Heart right ventricle (tissue), 16 donors: ENCODE results near the gene MAP3K5. TPM values are rescaled to one million over a fixed set of nuclear protein-coding genes. Genes with fewer than 3 reads are reported as not detected.

Experiments used
- ATAC-seq, 8 donors: fragments of 200-7000 bp; cut with Tn5 transposase; one replicate each; pipeline ENCODE4 v1.9.1; 2020; ENCODE audit warnings: mild to moderate bottlenecking in 8 of 8, moderate library complexity in 8 of 8, moderate number of reproducible peaks in 1 of 8
- DNase-seq, 2 donors: peaks; one replicate each; pipeline ENCODE4 v3.0.0-alpha.2; 2020
- H3K27ac ChIP-seq, 10 donors: fragments of 200-600 bp; sonication (generic) in 2 of 10; one replicate each; pipeline versions ENCODE4 v1.5.0 to v1.8.0; 2020 to 2022; ENCODE audit warnings: mild to moderate bottlenecking in 3 of 10
- H3K27me3 ChIP-seq, 7 donors: fragments of 200-600 bp; one replicate each; pipeline ENCODE4 v1.8.0; 2021 to 2022; ENCODE audit warnings: mild to moderate bottlenecking in 2 of 7
- H3K36me3 ChIP-seq, 9 donors: fragments of 200-600 bp; sonication (generic) in 1 of 9; one replicate each; pipeline versions ENCODE4 v1.5.0 to v1.8.0; 2020 to 2022; ENCODE audit warnings: mild to moderate bottlenecking in 2 of 9
- H3K4me1 ChIP-seq, 9 donors: fragments of 200-600 bp; sonication (generic) in 1 of 9; one replicate each; pipeline versions ENCODE4 v1.5.0 to v1.8.0; 2020 to 2022; ENCODE audit warnings: mild to moderate bottlenecking in 4 of 9
- H3K4me3 ChIP-seq, 10 donors: fragments of 200-600 bp; sonication (generic) in 2 of 10; one replicate each; pipeline versions ENCODE4 v1.5.0 to v1.8.0; 2020 to 2022; ENCODE audit warnings: mild to moderate bottlenecking in 7 of 10, moderate library complexity in 2 of 10
- H3K9me3 ChIP-seq, 11 donors: fragments of 200-600 bp in 10 of 11; sonication (generic) in 2 of 11; one replicate each; pipeline versions ENCODE4 v1.5.0 to v1.8.0; 2013 to 2022; ENCODE audit warnings: mild to moderate bottlenecking in 2 of 11, control low read depth in 1 of 11, moderate library complexity in 1 of 11
- WGBS, 2 donors: extraction: QIAGEN DNeasy Blood & Tissue Kit; methylation state at CpG; one replicate each; pipeline ENCODE4 v1.1.7; 2013; ENCODE audit warnings: inconsistent platforms in 1 of 2; 5-methylcytosine and 5-hydroxymethylcytosine counted together
- intact Hi-C, 10 donors: fragments of 100-400 bp; cut with DNase I; formaldehyde crosslinking; loops; one replicate each; pipeline versions ENCODE4 v1.11.1 to v1.14.2; 2022
- polyA plus RNA-seq, 2 donors: library from polyadenylated mRNA; stranded (reverse); fragments of 200-250 nt; gene quantifications; one replicate each; pipeline ENCODE4 v1.2.3, GENCODE V29; 2013
- total RNA-seq, 10 donors: library from RNA; stranded (reverse); fragmentation: NEBNext Ultra II Directional in 3 of 10; extraction: Animal tissue kit (Norgen Biotek cat#: 25700) in 3 of 10; gene quantifications; one replicate each; pipeline versions ENCODE4 v1.2.1 to v1.2.4, GENCODE V29; 2021 to 2023
- TF ChIP-seq, protein P1 (sequence below), 9 donors: fragments of 200-600 bp; sonication (generic) in 2 of 9; IDR thresholded peaks; one replicate each; pipeline versions ENCODE4 v1.5.0 to v1.8.0; 2021 to 2022; ENCODE audit warnings: antibody characterized with exemption in 9 of 9, mild to moderate bottlenecking in 5 of 9, moderate library complexity in 1 of 9
- donor health status: Arrhythmogenic right ventricular cardiomyopathy.
- donor health status: ischemic (EF 13 %, LVEDD 7.1; RV severe dilation, severe dysfunction).
- donor health status: healthy with polysubstance abuse.
- donor health status: DM: no; HTN: yes; CAD: no.
- donor health status: DM: no; HTN: no; CAD: no.
- donor health status: ischemic (EF 25% LVEDD 6.9; RV normal size, moderate dysfunction).
- donor health status: ischemic (EF 25% LVEDD 5.7; RV mildly dilated, moderate dysfunction).
- donor health status: healthy.
- donor health status: DM: yes; HTN: yes; CAD: no.
- donor health status: Ischemic cardiomyopathy.
- donor health status: ischemic (EF 35%, LVEDD 5.7; RV mildly dilated, moderate dysfunction).
- donor health status: nonischemic (EF 11% LVEDD 7.7; RV severe dilation, severe dysfunction).
- donor health status: DM: yes; HTN: yes; CAD: no.
- donor health status: PGD.
- donor health status: ischemic (EF 29% LVEDD 5.4; RV normal size, mild dysfunction).
- donor health status: nonischemic (EF 23%, LVEDD 6.1; RV moderate dilation, normal function).

MAP3K5 gene
- total and polyA plus RNA-seq, 12 donors: 5.1 to 35.7 (median 27.8) TPM

DNA sequence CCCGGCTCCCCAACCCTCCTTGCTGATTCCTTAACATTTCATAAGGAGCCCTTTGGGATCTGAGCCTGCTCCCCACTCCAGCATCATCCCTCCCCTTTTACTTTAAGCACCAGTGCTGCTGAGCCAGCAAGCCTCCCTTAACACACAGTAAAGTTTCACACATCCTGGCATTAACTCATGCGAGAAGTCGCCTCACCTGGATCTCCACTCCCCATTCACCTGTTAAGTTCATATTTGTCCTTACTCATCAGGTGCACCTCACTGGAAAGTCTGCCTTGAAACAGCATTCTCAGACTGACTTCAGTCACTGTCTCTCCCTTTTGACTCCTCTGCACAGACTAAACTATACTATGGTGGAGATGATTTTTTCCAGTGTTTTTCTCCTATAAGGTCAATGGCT, 194.2 kb downstream of the MAP3K5 start:
- TF ChIP-seq, protein P1, sequence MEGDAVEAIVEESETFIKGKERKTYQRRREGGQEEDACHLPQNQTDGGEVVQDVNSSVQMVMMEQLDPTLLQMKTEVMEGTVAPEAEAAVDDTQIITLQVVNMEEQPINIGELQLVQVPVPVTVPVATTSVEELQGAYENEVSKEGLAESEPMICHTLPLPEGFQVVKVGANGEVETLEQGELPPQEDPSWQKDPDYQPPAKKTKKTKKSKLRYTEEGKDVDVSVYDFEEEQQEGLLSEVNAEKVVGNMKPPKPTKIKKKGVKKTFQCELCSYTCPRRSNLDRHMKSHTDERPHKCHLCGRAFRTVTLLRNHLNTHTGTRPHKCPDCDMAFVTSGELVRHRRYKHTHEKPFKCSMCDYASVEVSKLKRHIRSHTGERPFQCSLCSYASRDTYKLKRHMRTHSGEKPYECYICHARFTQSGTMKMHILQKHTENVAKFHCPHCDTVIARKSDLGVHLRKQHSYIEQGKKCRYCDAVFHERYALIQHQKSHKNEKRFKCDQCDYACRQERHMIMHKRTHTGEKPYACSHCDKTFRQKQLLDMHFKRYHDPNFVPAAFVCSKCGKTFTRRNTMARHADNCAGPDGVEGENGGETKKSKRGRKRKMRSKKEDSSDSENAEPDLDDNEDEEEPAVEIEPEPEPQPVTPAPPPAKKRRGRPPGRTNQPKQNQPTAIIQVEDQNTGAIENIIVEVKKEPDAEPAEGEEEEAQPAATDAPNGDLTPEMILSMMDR (IDR thresholded peaks at IDR 0.05): no peak
- no peak for DNase-seq
- Histone ChIP-seq H3K4me1 (peaks cover 0 to 25% (median 14%) of the 10 kb centered on the region in 9 donors), H3K9me3 (no peaks in the 10 kb centered on the region), H3K27ac (peak overlapping the region in 1 of 10 donors; percentile 66), H3K36me3 (peaks cover 0 to 39% (median 0%) of the 10 kb centered on the region in 9 donors), H3K4me3 (no peak overlapping the region), H3K27me3 (no peaks in the 10 kb centered on the region)
- no peak for ATAC-seq
- intact Hi-C loops: loop anchor here in 1 of 10 donors (10.0 kb wide), 1 partner anchor 1047 kb away; no protein-coding TSS in a partner anchor
- WGBS, 2 donors: 95 to 98% methylated on average over 3 of the region's 3 CpGs

DNA sequence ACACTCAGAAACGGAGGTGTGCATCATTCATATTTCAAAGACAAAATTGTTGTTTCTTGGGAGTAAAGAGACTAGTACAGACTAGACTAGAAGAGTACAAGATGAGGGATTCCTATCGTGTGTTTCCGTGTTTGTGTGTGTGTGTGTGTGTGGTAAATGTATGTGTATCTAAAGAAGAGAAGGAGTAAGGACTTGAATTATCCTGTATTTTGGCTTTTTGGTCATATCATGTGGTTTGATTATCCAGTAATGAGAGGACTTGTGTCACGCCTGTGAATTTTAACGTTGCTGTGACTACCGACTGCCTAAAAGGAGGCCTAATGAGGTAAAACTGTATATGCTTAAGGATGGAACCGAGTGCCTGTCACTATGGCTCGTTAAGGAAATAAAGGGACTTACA, 197.6 kb downstream of the MAP3K5 start:
- Histone ChIP-seq H3K27ac (peak overlapping the region in 1 of 10 donors; percentile 82), H3K36me3 (peaks cover 0 to 54% (median 15%) of the 10 kb centered on the region in 9 donors), H3K9me3 (no peaks in the 10 kb centered on the region), H3K27me3 (no peaks in the 10 kb centered on the region), H3K4me3 (no peak overlapping the region), H3K4me1 (peaks cover 0 to 30% (median 1%) of the 10 kb centered on the region in 9 donors)
- 96 to 98% methylated on average over 8 of the region's 8 CpGs for WGBS, 2 donors
- TF ChIP-seq, protein P1 (IDR thresholded peaks at IDR 0.05): no peak
- intact Hi-C loops: loop anchor here in 1 of 10 donors (10.0 kb wide), 1 partner anchor 1050 kb away; no protein-coding TSS in a partner anchor
- no peak for ATAC-seq
- DNase-seq: no peak

DNA sequence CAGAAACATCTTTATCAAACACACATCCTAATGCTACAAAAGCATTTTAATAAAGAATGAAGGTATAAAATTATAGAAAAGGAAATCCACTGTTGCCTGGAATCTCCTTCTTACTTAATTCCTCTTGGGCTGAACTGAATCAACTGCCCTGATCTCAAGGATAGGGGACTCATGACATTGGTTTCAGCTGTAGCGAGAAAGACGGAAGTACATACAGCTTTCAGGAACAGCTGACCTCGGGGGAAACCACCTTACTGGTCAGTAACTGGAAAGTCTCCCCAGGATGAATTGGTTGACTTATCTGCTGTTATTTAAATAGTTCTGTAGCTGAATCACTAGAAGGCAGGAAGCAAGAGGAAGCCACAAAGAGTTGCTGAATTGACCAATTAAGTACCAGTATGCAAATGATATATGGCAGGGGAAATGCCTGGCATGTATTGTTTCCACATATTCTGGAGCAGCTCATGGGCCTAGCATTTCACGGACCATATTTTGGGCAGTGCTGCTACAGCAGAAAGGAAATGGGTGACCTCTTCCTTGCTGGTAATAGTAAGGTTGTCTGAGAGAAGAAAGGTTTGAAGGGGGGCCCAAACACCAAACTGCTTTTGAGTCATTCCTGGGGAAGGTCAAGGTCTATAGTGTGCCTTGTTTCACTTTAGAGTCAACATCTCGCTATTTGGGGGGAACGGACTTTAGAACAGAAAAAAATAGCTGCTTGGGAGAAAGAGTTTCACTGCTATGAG, 198.4 kb downstream of the MAP3K5 start:
- ATAC-seq (peak in 7 of 8 donors; percentile 29 to 72 (median 46)), DNase-seq (no peak)
- Histone ChIP-seq H3K4me1 (peaks cover 0 to 30% (median 0%) of the 10 kb centered on the region in 9 donors), H3K27me3 (no peaks in the 10 kb centered on the region), H3K36me3 (peaks cover 0 to 62% (median 15%) of the 10 kb centered on the region in 9 donors), H3K27ac (peak overlapping the region in 1 of 10 donors; percentile 82), H3K4me3 (no peak overlapping the region), H3K9me3 (no peaks in the 10 kb centered on the region)
- intact Hi-C loops: loop anchor here in 1 of 10 donors (10.0 kb wide), 1 partner anchor 1051 kb away; no protein-coding TSS in a partner anchor
- 65 to 75% methylated on average over 6 of the region's 6 CpGs for WGBS, 2 donors
- TF ChIP-seq, protein P1 (IDR thresholded peaks at IDR 0.05): no peak

DNA sequence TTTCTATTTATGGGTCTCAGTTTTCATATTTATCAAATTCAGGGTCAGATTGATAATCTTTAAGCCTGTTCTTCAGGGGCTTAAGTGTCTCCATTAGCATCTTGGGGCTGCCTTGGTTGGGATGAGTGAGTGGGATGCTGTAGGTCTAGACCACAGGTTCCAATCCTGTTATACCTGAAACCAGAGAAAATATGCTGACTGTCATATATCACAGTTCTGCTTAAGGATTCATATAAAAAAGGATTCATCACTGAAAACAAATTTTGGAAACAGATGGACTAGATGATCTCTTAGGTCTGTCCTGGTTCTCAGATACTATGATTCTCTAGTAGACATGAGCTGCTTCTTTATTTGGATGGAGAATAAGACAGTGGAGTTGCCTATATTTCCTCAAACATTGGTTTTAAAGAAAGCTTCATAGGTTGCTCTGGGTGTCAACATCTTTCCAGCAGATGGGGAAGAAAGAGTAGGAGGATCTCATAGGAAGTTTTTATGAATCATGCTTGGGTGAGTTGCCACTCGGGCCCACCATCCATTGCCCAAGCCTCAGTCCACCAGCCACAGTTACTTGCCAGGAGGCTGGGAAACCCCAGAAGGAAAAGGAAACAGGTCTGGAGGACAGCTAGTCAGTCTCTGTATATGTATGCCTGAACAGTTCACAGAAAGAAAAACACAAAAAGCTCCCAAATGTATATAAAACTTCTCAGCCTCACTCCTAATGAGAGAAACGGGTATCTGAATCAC, 199.2 kb downstream of the MAP3K5 start:
- H3K4me3 ChIP-seq: no peak overlapping the region
- H3K36me3 ChIP-seq: peaks cover 0 to 70% (median 15%) of the 10 kb centered on the region in 9 donors
- 73 to 88% methylated on average over 2 of the region's 2 CpGs for whole genome bisulfite sequencing, 2 donors
- peak overlapping the region in 1 of 10 donors; percentile 82 for H3K27ac ChIP-seq
- H3K27me3 ChIP-seq: no peaks in the 10 kb centered on the region
- intact Hi-C loops: loop anchor here in 1 of 10 donors (10.0 kb wide), 1 partner anchor 1052 kb away; no protein-coding TSS in a partner anchor
- ATAC-seq (no peak), DNase-seq (no peak)
- H3K4me1 ChIP-seq: peaks cover 0 to 30% (median 0%) of the 10 kb centered on the region in 9 donors
- TF ChIP-seq, protein P1 (IDR thresholded peaks at IDR 0.05): no peak
- no peaks in the 10 kb centered on the region for H3K9me3 ChIP-seq
